ENCODE results near the gene TAF3.

DNA sequence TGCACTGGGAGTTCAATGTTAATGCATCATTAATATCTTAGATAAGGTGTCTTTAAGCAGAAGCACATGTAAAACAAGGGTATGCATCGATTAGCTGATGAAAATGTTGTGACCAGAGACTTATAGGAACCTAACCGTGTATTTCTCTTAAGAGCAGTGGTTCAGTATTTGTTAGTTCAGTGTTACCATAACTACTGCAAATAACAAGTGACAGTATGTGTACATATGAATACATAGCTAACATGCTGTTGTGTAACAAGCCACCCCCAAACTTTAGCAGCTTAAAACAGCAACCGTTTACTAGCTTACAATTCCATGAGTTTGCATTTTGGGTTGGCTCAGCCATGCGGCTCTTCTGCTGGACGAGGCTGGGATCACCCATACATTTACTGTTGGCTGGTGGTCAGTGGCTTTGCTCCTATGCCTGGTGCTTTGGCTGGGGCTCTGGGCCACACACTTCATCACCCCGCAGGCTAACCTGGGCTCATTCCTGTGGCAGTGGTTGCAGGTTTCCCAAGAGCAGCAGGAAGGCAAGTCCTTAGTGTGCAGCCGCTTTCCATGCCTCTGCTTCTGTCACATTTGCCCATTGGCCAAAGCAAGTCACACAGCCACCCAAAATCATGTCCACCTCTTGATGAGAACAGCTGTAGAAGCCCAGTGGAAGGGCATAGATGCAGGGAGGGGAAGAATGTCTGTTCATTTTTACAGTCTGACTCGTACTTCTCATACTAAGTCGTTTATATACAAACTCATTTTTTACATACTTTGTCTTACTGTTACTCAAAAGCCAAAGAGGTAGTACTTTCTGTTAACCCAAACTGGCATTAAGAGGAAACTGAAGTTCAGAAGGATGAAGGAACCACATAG, 132.9 kb downstream of the TAF3 start:
- TF ChIP-seq, protein P1, sequence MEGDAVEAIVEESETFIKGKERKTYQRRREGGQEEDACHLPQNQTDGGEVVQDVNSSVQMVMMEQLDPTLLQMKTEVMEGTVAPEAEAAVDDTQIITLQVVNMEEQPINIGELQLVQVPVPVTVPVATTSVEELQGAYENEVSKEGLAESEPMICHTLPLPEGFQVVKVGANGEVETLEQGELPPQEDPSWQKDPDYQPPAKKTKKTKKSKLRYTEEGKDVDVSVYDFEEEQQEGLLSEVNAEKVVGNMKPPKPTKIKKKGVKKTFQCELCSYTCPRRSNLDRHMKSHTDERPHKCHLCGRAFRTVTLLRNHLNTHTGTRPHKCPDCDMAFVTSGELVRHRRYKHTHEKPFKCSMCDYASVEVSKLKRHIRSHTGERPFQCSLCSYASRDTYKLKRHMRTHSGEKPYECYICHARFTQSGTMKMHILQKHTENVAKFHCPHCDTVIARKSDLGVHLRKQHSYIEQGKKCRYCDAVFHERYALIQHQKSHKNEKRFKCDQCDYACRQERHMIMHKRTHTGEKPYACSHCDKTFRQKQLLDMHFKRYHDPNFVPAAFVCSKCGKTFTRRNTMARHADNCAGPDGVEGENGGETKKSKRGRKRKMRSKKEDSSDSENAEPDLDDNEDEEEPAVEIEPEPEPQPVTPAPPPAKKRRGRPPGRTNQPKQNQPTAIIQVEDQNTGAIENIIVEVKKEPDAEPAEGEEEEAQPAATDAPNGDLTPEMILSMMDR (IDR thresholded peaks at IDR 0.05; ENCODE audit: poor library complexity) = no peak
- no peak for TF ChIP-seq EZH2phosphoT487 (IDR thresholded peaks at IDR 0.05; ENCODE audit: low read depth, severe bottlenecking, unreplicated experiment)

Data from hepatocyte (in vitro differentiated cells).